Fibroblast of lung (primary cell): ENCODE data around the gene ZNF407. TPM values are rescaled to one million over a fixed set of nuclear protein-coding genes. Genes with fewer than 3 reads are reported as not detected.

Experiments used
- DNase-seq, 2 donors: peaks; one replicate each; pipeline versions ENCODE4 v3.0.0 to v3.0.0-alpha.2; 2010; ENCODE audit warnings: low read depth in 2 of 2
- H2AFZ ChIP-seq: 2 replicates; pipeline ENCODE4 v1.5.1; 2012; ENCODE audit warnings: low read length, control low read depth, inconsistent platforms
- H3K27ac ChIP-seq: 2 replicates; pipeline ENCODE4 v1.5.1; 2011; ENCODE audit warnings: low read length, control low read depth; ENCODE audit not compliant: insufficient read depth
- H3K27me3 ChIP-seq: 2 replicates; pipeline ENCODE4 v1.5.1; 2011; ENCODE audit warnings: mild to moderate bottlenecking, low read length; ENCODE audit not compliant: control insufficient read depth, insufficient read depth
- H3K36me3 ChIP-seq: 2 replicates; pipeline ENCODE4 v1.5.1; 2011; ENCODE audit warnings: low read length; ENCODE audit not compliant: control insufficient read depth, insufficient read depth
- H3K4me1 ChIP-seq: 2 replicates; pipeline ENCODE4 v1.5.1; 2011; ENCODE audit warnings: low read length; ENCODE audit not compliant: control insufficient read depth, insufficient read depth; ENCODE audit errors: extremely low read depth
- H3K4me2 ChIP-seq: 2 replicates; pipeline ENCODE4 v1.5.1; 2011; ENCODE audit warnings: low read length, control low read depth; ENCODE audit not compliant: insufficient read depth; ENCODE audit errors: extremely low read depth
- H3K4me3 ChIP-seq, 4 experiments: fragments of 200-600 bp in 1 of 4; sonication (generic) in 1 of 4; replicated peaks in 1 of 4; 2 replicates each; pipeline ENCODE4 v1.5.1; 2011 to 2016; ENCODE audit warnings: low read length in 4 of 4, low read depth in 3 of 4, mild to moderate bottlenecking in 3 of 4, control low read depth in 2 of 4, inconsistent platforms in 1 of 4, mixed read lengths in 1 of 4; ENCODE audit not compliant: insufficient read depth in 1 of 4; ENCODE audit errors: control extremely low read depth in 1 of 4
- H3K79me2 ChIP-seq: 2 replicates; pipeline ENCODE4 v1.5.1; 2012; ENCODE audit warnings: mild to moderate bottlenecking, low read length, inconsistent platforms; ENCODE audit not compliant: control insufficient read depth, insufficient read depth
- H3K9ac ChIP-seq: 2 replicates; pipeline ENCODE4 v1.5.1; 2011; ENCODE audit warnings: mild to moderate bottlenecking, low read length, control low read depth; ENCODE audit not compliant: insufficient read depth
- H3K9me3 ChIP-seq: 2 replicates; pipeline ENCODE4 v1.5.1; 2012; ENCODE audit warnings: low read depth, low read length; ENCODE audit not compliant: control insufficient read depth, insufficient read depth
- H4K20me1 ChIP-seq: 2 replicates; pipeline ENCODE4 v1.5.1; 2011; ENCODE audit warnings: low read length; ENCODE audit not compliant: control insufficient read depth, insufficient read depth; ENCODE audit errors: extremely low read depth
- CTCF ChIP-seq, 2 donors: IDR thresholded peaks in 1 of 2; conservative IDR thresholded peaks in 1 of 2; 1 replicate in 1 of 2; 2 replicates in 1 of 2; pipeline ENCODE4 v1.5.1; 2011 to 2012; ENCODE audit warnings: low read length in 2 of 2, control low read depth in 1 of 2, inconsistent platforms in 1 of 2, low read depth in 1 of 2, mild to moderate bottlenecking in 1 of 2
- EZH2 ChIP-seq: IDR thresholded peaks from 2 replicates; pipeline ENCODE4 v1.5.1; 2012; ENCODE audit warnings: low read length, control low read depth, mild to moderate bottlenecking; ENCODE audit errors: missing control alignments
- polyA plus RNA-seq, 2 donors: library from polyadenylated mRNA; depleted of rRNA in 1 of 2; stranded (reverse) in 1 of 2; unstranded in 1 of 2; fragments of >200 nt; gene quantifications; 2 replicates each; pipeline ENCODE4 v1.2.1, GENCODE V29; 2011 to 2012; ENCODE audit warnings: missing spikeins in 1 of 2
- total RNA-seq: library from RNA; depleted of rRNA; stranded (reverse); fragments of >200 nt; gene quantifications from 2 replicates; pipeline ENCODE4 v1.2.1, GENCODE V29; 2014

The ZNF407 gene
- total and polyA plus RNA-seq, 2 donors (not counting 1 experiment from before 2014, with no cell fraction given), result 5.1 to 12.6 TPM

DNA sequence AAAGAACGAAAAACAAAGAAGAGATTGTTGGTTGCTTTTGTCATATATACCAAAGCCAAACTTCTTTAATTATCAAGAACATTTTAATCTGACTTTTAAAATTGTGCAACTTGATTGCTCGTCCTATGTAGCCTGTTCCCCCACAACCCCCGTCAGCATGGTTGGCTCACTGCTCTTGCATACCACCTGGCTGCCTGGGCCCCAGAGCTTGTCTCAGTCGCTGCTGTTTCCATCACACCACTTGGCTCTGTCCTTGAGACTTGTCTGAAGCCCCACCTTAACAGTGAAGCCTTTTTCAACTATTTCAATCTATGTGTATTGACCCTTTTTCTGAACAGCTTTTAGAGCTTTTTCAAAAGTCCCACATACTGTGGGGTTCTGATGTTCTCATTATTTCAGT, 270.8 kb downstream of the ZNF407 start:
- no peak overlapping the region for H3K4me2 ChIP-seq
- no peaks in the 10 kb centered on the region for H3K27me3 ChIP-seq
- H3K9me3 ChIP-seq, result no peaks in the 10 kb centered on the region
- no peak overlapping the region for H3K27ac ChIP-seq
- no peaks in the 10 kb centered on the region for H3K79me2 ChIP-seq
- no peak overlapping the region for H3K4me3 ChIP-seq
- H3K36me3 ChIP-seq, result no peaks in the 10 kb centered on the region
- no peak overlapping the region for H2AFZ ChIP-seq
- DNase-seq, result no peak
- H3K9ac ChIP-seq, result no peak overlapping the region
- no peaks in the 10 kb centered on the region for H3K4me1 ChIP-seq
- TF ChIP-seq EZH2, result no peak
- no peak for TF ChIP-seq CTCF (conservative IDR thresholded peaks at IDR 0.05 in 1 of 2, IDR thresholded peaks at IDR 0.05 in 1 of 2; ENCODE audit: low read depth in 1 of 2, low read length in 2 of 2)
- no peaks in the 10 kb centered on the region for H4K20me1 ChIP-seq

DNA sequence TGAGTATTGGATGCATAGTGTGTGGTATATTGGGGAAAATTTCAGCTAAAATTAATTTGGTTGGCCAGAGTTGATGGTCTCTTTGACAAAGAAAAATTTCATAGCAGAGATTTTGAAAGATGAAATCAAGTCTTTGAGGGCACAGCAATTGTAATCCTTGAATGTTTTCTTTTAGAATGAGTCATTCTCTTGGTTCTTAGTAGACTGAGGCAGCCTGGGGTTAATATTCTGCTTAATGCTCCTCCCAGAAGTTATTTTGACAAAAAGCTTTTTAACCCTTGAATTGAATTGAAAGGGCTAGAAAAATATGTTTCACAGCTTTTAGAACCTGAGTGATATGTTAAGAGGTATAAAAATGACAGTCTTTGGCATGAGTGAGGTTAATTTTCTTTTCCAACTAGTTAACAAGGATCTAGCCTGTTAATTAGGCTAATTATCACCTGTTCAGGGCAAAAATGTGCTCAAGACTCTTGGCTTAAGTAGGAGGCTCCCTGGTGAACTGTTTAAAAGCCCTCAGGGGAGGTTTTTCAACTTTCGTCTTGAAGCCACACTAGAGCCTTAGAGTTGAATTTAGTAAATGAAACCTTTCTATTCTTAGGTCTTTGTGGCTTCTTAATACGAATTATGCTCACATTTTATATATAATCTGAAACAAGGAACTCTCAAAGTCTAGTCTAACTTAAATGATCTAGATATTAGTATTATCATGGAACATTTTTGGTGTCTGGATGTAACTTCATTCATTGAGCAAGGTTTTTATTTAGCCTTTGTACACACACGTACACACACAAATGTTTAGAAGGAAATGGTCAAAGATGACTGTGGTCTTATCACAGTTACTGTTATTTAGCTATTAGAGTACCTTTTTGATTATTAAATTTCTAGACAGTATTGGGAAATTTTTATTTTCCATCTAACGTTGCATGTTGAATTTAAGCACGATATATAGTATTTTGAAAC, 272.5 kb downstream of the ZNF407 start:
- no peak overlapping the region for H3K4me3 ChIP-seq
- H4K20me1 ChIP-seq, result no peaks in the 10 kb centered on the region
- H3K9ac ChIP-seq, result no peak overlapping the region
- no peaks in the 10 kb centered on the region for H3K27me3 ChIP-seq
- no peak overlapping the region for H3K27ac ChIP-seq
- TF ChIP-seq CTCF (conservative IDR thresholded peaks at IDR 0.05 in 1 of 2, IDR thresholded peaks at IDR 0.05 in 1 of 2; ENCODE audit: low read depth in 1 of 2, low read length in 2 of 2), result no peak
- no peaks in the 10 kb centered on the region for H3K9me3 ChIP-seq
- no peaks in the 10 kb centered on the region for H3K4me1 ChIP-seq
- H3K79me2 ChIP-seq, result no peaks in the 10 kb centered on the region
- no peaks in the 10 kb centered on the region for H3K36me3 ChIP-seq
- peak in 1 of 2 donors; percentile 10 for DNase-seq
- no peak overlapping the region for H3K4me2 ChIP-seq
- H2AFZ ChIP-seq, result no peak overlapping the region

DNA sequence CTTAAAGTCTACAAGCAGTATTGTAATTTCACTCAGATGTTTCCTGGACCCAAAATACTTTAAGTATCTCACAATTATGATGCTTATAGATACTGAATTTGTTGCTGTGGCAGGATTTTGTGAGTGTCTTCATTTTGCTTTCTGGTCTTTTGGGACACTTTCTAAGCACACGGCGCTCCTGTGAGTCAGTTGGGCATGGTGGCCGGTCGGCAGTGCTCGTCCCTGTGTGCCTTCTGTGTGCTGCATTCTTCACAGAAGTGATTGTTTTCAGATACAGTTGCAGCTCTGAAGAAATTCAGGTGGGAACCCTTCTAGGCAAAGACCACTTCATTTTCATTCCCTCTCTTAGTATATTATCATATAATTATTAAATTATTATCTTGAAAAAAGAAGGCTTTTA, 273.3 kb downstream of the ZNF407 start:
- no peak for TF ChIP-seq CTCF (conservative IDR thresholded peaks at IDR 0.05 in 1 of 2, IDR thresholded peaks at IDR 0.05 in 1 of 2; ENCODE audit: low read depth in 1 of 2, low read length in 2 of 2)
- no peak overlapping the region for H3K4me3 ChIP-seq
- DNase-seq, result no peak
- H3K27ac ChIP-seq, result no peak overlapping the region
- H4K20me1 ChIP-seq, result no peaks in the 10 kb centered on the region
- no peaks in the 10 kb centered on the region for H3K79me2 ChIP-seq
- H3K9me3 ChIP-seq, result no peaks in the 10 kb centered on the region
- no peak overlapping the region for H3K4me2 ChIP-seq
- H3K36me3 ChIP-seq, result no peaks in the 10 kb centered on the region
- no peak overlapping the region for H2AFZ ChIP-seq
- H3K4me1 ChIP-seq, result no peaks in the 10 kb centered on the region
- H3K9ac ChIP-seq, result no peak overlapping the region
- no peaks in the 10 kb centered on the region for H3K27me3 ChIP-seq
